Measurements from ENCODE around the gene ZC3H12A.

GRCh38 chr1:37430103-37430985 lies 44.0 kb upstream of the ZC3H12A start:
- TF ChIP-seq, protein P1, sequence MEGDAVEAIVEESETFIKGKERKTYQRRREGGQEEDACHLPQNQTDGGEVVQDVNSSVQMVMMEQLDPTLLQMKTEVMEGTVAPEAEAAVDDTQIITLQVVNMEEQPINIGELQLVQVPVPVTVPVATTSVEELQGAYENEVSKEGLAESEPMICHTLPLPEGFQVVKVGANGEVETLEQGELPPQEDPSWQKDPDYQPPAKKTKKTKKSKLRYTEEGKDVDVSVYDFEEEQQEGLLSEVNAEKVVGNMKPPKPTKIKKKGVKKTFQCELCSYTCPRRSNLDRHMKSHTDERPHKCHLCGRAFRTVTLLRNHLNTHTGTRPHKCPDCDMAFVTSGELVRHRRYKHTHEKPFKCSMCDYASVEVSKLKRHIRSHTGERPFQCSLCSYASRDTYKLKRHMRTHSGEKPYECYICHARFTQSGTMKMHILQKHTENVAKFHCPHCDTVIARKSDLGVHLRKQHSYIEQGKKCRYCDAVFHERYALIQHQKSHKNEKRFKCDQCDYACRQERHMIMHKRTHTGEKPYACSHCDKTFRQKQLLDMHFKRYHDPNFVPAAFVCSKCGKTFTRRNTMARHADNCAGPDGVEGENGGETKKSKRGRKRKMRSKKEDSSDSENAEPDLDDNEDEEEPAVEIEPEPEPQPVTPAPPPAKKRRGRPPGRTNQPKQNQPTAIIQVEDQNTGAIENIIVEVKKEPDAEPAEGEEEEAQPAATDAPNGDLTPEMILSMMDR (IDR thresholded peaks at IDR 0.05), result no peak
- no peak for TF ChIP-seq REST (IDR thresholded peaks at IDR 0.05; ENCODE audit: insufficient read depth in 1 of 2, low read depth in 2 of 2, low read length in 1 of 2)

Data from Panc1 (cell line).